GM12873 (cell line): Measurements from ENCODE around the gene MED29.

ENCODE experiments used
- CTCF ChIP-seq: IDR thresholded peaks from 2 replicates; pipeline ENCODE4 v1.5.1; 2012; ENCODE audit warnings: low read depth, mild to moderate bottlenecking, moderate library complexity, low read length, control low read depth; ENCODE audit not compliant: insufficient read depth; ENCODE audit errors: missing control alignments

The MED29 gene

GRCh38 chr19:39433480-39434079 lies 42.4 kb downstream of the MED29 start:
- no peak for TF ChIP-seq CTCF

GRCh38 chr19:39434123-39435076 lies 43.2 kb downstream of the MED29 start:
- no peak for TF ChIP-seq CTCF

GRCh38 chr19:39435499-39436349 lies 44.5 kb downstream of the MED29 start, which contains the start of gene RPS16:
Gene RPS16, minus strand, starts transcription at chr19:39435949. Its CDS starts 54 bp downstream, at chr19:39435895.
- TF ChIP-seq CTCF, result no peak

DNA sequence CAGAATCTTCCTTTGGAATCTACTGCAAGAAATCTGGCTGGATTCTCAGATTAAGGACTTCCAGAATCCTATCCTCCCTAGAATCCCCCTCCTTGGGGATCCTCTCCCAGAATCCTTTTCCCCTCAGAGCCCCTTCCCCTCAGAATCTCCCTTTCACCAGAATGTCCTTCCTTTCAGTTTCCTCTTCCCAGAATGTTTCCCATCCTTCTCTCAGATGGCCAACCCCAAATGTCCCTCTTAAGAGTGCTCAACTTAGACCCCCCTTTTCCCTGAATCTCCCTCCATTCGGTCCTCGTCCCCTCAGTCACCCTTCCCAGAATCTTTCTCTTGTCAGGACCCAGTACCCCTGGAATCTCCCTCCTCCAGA lies 45.2 kb downstream of the MED29 start:
- TF ChIP-seq CTCF, result no peak

GRCh38 chr19:39438270-39438934 lies 47.2 kb downstream of the MED29 start:
- TF ChIP-seq CTCF, result no peak

DNA sequence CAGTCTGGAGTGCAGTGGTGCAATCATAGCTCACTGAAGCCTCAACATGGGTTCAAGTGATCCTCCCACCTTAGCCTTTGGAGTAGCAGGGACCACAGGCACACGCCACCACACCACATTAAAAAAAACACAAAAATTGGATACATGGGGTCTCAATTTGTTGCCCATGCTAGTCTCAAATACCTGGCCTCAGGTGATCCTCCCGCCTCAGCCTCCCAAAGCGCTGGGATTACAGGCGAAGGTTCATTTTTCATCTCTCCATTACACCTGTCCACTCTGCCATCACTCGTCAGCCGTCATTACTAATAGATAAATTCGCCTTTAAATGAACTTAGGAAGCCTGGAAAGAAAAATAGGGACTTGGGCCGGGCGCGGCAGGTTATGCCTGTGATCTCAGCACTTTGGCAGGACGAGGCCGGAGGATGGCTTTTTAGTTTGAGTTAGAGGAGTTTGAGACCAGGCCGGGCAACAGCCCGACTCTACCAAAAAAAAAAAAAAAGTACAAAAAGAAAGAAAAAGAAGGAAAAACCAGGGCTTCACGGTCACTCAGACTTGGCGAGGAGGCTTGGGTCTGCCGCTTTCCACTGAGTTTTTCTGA lies 53.5 kb downstream of the MED29 start:
- TF ChIP-seq CTCF, result no peak
